ENCODE results near the gene NAV3.

Gene NAV3

DNA sequence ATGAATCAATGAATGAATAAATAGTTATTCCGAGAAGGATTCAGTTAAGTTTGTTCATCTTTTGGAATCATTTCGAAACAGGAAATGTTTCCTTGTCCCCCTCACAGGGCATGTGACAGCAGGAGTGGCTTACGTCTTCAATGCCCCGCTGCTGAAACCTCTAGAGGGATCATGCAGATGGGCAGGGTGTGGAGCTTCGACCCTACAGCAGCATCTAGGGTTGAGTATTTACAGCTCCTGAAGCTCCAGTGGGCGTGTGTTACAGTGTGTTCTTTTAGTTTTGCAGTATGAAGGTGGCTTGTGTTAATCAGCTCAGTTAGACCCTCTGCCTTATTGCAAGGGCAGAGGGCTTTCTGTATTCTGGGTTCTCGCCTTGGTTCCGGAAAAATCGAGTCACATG, 2.6 kb downstream of the NAV3 start:
- Histone ChIP-seq H3K4me3 (ENCODE audit: low read depth, low read length) (no peak overlapping the region), H3K9me3 (ENCODE audit: severe bottlenecking) (no peaks in the 10 kb centered on the region), H3K27ac (no peak overlapping the region), H3K27me3 (ENCODE audit: insufficient read depth, low read depth, severe bottlenecking) (no peaks in the 10 kb centered on the region), H3K36me3 (no peaks in the 10 kb centered on the region)
- no peak for DNase-seq
- TF ChIP-seq, protein P1, sequence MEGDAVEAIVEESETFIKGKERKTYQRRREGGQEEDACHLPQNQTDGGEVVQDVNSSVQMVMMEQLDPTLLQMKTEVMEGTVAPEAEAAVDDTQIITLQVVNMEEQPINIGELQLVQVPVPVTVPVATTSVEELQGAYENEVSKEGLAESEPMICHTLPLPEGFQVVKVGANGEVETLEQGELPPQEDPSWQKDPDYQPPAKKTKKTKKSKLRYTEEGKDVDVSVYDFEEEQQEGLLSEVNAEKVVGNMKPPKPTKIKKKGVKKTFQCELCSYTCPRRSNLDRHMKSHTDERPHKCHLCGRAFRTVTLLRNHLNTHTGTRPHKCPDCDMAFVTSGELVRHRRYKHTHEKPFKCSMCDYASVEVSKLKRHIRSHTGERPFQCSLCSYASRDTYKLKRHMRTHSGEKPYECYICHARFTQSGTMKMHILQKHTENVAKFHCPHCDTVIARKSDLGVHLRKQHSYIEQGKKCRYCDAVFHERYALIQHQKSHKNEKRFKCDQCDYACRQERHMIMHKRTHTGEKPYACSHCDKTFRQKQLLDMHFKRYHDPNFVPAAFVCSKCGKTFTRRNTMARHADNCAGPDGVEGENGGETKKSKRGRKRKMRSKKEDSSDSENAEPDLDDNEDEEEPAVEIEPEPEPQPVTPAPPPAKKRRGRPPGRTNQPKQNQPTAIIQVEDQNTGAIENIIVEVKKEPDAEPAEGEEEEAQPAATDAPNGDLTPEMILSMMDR (IDR thresholded peaks at IDR 0.05; ENCODE audit: low read depth, low read length): no peak

DNA sequence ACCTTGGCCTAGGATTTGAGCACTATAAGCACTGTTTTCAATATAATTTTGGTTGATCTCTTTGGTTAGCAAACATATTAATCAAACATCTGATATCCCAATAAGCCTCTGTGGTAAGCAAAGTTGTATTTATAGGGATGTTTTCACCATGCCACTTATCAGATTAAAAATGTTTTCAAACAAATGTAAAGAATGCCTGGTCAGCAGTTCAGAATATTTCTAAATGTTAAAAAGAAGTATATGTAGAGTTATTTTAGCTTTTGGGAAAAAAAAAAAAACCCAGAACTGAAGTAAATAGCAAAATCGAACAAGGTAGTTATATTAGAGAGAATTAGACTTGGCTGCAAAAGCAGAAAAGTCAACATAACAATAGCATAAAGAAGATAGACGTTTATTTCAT, 3.9 kb downstream of the NAV3 start:
- TF ChIP-seq, protein P1 (IDR thresholded peaks at IDR 0.05; ENCODE audit: low read depth, low read length): no peak
- H3K27ac ChIP-seq: no peak overlapping the region
- H3K36me3 ChIP-seq: no peaks in the 10 kb centered on the region

DNA sequence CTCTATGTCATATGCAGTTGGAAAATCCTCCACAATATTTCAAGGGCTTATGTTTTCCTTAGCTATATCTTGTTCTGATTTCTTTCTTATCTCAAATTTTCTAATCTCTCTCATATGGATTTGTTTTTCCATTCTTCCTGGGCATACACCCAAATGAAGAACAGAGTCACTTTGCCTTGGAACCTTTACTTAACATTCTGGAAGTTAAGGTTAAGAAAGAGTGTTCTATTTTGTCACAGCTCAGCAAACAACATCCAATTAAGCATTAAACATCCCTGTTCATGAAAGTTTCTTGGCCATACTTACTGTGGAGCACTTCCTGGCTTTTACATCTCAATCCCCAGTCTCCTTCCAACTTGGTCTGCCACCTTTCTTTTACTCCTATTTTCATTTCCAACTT, 5.3 kb downstream of the NAV3 start:
- H3K9me3 ChIP-seq (ENCODE audit: severe bottlenecking): no peaks in the 10 kb centered on the region
- TF ChIP-seq, protein P1 (IDR thresholded peaks at IDR 0.05; ENCODE audit: low read depth, low read length): no peak
- H3K36me3 ChIP-seq: no peaks in the 10 kb centered on the region
- no peak overlapping the region for H3K27ac ChIP-seq
- no peaks in the 10 kb centered on the region for H3K27me3 ChIP-seq (ENCODE audit: insufficient read depth, low read depth, severe bottlenecking)
- no peak overlapping the region for H3K4me3 ChIP-seq (ENCODE audit: low read depth, low read length)
- no peak for DNase-seq

More for the DNA sequence above, 3.9 kb downstream of the NAV3 start:
- Histone ChIP-seq H3K4me3 (ENCODE audit: low read depth, low read length) (no peak overlapping the region), H3K27me3 (ENCODE audit: insufficient read depth, low read depth, severe bottlenecking) (no peaks in the 10 kb centered on the region), H3K9me3 (ENCODE audit: severe bottlenecking) (no peaks in the 10 kb centered on the region)
- DNase-seq: no peak

DNA sequence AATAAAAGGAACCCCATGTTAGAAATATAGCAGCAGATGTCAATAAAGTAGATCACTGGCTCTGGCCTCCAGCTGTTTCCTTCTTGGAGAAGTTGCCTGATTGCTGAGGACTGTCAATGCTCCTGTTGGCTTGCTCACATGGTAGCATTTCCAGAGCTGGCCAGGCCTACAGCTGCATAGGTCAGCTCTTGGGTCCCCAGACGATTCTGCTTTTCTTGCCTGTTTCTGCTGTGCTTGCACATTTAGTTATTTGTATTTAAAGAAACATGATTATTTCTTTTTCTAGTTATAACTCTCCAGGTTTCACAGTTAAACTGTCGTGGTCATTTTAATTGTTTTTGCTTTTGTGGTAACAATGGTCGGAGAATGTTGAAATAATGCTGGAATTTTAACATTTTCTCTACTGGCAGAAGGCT, 7.2 kb downstream of the NAV3 start:
- no peak for DNase-seq
- H3K4me3 ChIP-seq (ENCODE audit: low read depth, low read length): no peak overlapping the region
- H3K27me3 ChIP-seq (ENCODE audit: insufficient read depth, low read depth, severe bottlenecking): no peaks in the 10 kb centered on the region
- H3K36me3 ChIP-seq: no peaks in the 10 kb centered on the region
- TF ChIP-seq, protein P1 (IDR thresholded peaks at IDR 0.05; ENCODE audit: low read depth, low read length): no peak
- no peaks in the 10 kb centered on the region for H3K9me3 ChIP-seq (ENCODE audit: severe bottlenecking)
- no peak overlapping the region for H3K27ac ChIP-seq

DNA sequence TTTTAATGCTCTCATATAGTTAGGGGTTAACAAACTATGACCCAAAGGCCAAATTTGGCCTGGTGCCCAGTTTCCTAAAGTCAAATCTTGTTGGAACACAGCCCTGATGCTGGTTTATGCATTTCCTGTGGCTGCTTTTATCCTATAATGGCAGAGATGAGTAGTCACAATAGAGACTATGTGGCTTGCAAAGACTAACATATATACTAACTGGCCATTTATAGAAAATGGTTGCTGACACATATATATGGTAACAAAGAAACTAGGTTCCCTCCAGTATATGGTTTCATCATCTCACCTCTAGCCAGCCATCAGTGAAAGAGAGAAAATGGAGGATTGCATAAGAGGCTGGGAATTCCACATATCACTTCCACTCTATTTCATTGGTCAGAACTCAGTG, 10.8 kb downstream of the NAV3 start:
- Histone ChIP-seq H3K27ac (no peak overlapping the region), H3K36me3 (no peaks in the 10 kb centered on the region), H3K9me3 (ENCODE audit: severe bottlenecking) (no peaks in the 10 kb centered on the region), H3K27me3 (ENCODE audit: insufficient read depth, low read depth, severe bottlenecking) (no peaks in the 10 kb centered on the region), H3K4me3 (ENCODE audit: low read depth, low read length) (no peak overlapping the region)
- TF ChIP-seq, protein P1 (IDR thresholded peaks at IDR 0.05; ENCODE audit: low read depth, low read length): no peak
- no peak for DNase-seq

DNA sequence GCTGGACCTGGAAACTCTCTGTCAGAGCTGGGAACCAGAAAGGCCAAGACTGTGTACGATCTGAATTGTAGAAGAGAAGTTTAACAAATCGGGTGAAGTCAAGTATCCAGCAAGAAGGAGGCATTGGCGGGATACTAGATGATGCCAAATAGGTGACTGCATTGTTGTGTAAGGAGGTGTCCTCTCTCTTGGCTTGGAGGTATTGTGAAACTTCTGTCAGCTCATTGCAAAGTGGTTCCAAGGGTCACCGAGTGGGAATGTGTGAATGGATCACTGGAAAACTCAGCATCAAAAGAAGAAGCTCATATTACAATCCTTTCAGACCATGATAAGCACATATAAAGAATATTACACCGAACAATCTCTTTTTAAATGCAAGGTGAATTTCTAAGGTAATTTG, 11.7 kb downstream of the NAV3 start:
- no peak for DNase-seq
- H3K36me3 ChIP-seq: no peaks in the 10 kb centered on the region
- TF ChIP-seq, protein P1 (IDR thresholded peaks at IDR 0.05; ENCODE audit: low read depth, low read length): no peak
- H3K27ac ChIP-seq: no peak overlapping the region
- no peaks in the 10 kb centered on the region for H3K9me3 ChIP-seq (ENCODE audit: severe bottlenecking)
- H3K4me3 ChIP-seq (ENCODE audit: low read depth, low read length): no peak overlapping the region
- no peaks in the 10 kb centered on the region for H3K27me3 ChIP-seq (ENCODE audit: insufficient read depth, low read depth, severe bottlenecking)
